Measurements from ENCODE around the gene SIL1.
"Not testable (repeated sequence)": the region's sequence is repeated elsewhere in the genome, so short reads cannot be mapped to it uniquely, and the experiment has no call there.

Gene SIL1

DNA sequence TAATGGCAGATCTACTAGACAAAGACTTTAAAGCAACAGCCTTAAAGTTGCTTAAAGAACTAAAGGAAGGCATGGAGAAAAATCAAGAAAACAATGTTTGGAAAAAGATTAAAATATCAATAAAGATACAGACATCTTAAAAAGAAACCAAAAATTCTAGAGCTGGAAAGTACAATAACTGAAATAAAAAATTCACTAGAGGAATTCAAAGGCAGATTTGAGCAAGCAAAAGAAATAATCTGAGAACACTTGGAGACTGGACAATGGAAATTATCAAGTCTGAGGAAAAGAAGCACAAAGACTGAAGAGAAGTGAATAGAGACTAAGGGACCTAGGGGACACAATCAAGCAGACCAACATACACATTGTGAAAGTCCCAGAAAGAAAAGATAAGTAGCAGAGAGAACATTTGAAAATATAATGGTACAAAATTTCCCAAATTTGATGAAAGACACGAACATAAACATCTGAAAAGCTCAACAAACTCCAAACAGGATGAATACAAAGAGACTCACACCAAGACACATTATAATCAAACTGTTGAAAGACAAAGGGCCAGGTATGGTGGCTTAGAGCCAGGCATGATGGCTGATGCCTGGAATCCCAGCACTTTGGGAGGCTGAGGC is 26.3 kb downstream of the SIL1 start:
- DNase-seq (ENCODE audit: insufficient read length, low spot score): no peak
- TF ChIP-seq POLR2A (IDR thresholded peaks at IDR 0.05; ENCODE audit: low read depth, low read length): no peak
- FAIRE-seq: no peak

DNA sequence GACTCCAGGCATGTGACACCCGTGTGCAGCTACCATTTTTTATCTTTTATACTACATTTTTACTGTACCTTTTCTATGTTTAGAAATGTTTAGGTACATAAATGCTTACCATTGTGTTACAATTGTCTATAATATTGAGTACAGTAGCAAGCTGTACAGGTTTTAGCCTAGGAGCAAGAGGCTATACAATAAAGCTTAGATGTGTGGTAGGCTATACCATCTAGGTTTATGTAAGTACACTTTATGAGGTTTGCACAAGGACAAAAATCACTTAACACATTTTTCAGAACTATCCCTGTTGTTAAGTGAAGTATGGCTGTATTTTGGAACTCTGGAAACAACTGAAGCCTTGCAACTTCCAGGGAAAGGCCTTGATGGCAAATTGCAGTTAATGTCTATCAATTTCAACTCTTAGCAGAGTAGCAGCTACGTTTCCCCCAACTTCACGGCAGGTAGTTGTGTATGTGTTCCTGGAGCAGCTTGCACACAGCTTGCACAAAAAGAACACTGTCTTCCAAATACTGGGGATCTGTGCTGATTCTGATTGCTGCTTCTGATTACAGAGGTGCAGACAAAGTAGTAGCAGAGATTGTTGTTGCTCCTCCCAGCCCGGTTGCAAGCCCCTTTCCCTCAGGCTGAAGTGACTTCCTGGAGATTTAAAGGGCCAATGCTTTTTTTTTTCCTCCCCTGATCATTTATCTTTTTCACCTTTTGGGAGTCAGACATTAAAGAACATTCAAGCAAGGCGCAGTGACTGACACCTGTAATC is 30.0 kb downstream of the SIL1 start:
- DNase-seq (ENCODE audit: insufficient read length, low spot score) (no peak), FAIRE-seq (no peak)
- no peak for TF ChIP-seq POLR2A (IDR thresholded peaks at IDR 0.05; ENCODE audit: low read depth, low read length)

DNA sequence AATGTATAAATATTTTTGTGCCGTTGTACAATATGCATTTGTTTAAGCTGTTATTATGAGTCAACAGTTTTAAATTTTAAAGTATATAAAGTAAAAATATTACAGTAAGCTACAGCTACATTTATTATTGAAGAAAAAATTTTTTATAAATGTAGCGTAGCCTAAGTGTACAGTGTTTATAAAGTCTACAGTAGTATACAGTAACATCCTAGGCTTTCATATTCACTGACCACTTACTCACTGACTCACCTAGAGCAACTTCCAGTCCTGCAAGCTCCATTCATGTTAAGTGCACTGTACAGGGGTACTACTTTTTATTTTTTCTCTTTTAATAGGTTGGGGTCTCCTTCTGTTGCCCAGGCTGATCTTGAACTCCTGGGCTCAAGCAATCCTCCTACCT is 30.6 kb downstream of the SIL1 start:
- TF ChIP-seq POLR2A (IDR thresholded peaks at IDR 0.05; ENCODE audit: low read depth, low read length): no peak
- FAIRE-seq (no peak), DNase-seq (ENCODE audit: insufficient read length, low spot score) (no peak)

DNA sequence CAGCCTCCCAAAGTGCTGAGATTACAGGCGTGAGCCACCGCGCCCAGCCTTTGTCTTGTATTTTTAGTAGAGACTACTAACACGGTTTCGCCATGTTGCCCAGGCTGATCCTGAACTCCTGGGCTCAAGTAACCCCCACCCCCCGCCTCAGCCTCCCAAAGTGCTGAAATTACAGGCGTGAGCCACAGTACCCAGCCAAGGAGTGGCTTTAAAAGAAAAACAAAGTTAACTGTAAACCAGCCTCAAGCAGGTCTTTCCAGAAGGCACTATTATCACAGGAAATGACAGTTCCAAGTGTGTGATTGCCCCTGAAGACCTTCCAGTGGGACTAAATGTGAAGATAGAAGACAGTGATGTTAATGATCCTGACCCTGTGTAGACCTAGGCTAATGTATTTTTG is 31.1 kb downstream of the SIL1 start:
- DNase-seq (ENCODE audit: insufficient read length, low spot score): no peak
- no peak for FAIRE-seq
- TF ChIP-seq POLR2A (IDR thresholded peaks at IDR 0.05; ENCODE audit: low read depth, low read length): no peak

DNA sequence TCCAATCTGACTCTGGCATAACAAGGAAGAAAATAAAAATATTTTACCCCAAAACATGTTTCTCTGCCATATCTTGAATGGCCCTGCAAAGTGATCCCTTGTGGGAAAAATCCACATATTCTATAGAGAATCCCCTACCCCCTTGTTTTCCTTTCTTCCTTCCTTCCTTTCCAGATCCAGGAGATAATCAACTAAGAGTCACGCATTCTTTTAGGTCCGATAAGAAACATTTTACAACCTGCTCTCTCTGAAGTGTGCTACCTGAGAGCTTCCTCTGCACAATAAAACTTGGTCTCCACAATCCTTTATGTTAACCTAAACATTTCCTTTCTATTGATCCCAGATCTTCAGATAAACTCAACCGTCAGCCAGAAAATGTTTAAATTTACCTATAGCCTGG is 33.3 kb downstream of the SIL1 start:
- FAIRE-seq; DNase-seq (ENCODE audit: insufficient read length, low spot score): not testable (repeated sequence)

DNA sequence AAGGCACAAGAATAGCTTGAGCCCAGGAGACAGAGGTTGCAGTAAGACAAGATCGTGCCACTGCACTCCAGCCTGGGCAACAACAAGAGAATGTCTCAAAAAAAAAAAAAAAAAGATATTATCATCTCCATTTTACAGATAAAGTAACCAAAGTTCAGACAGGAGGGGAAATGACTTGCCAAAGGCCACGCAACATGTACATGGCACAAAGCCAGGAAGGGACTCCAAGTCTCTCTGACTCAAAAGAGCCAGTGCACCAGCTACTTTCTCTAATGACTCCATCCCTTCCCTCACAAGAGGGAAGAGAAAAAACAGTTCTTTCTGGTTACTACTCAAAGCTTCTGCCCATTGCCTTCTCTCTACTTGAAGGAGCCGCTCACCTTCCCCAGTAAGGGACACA is 34.1 kb downstream of the SIL1 start:
- TF ChIP-seq POLR2A (IDR thresholded peaks at IDR 0.05; ENCODE audit: low read depth, low read length): no peak
- DNase-seq (ENCODE audit: insufficient read length, low spot score): no peak
- FAIRE-seq: no peak

DNA sequence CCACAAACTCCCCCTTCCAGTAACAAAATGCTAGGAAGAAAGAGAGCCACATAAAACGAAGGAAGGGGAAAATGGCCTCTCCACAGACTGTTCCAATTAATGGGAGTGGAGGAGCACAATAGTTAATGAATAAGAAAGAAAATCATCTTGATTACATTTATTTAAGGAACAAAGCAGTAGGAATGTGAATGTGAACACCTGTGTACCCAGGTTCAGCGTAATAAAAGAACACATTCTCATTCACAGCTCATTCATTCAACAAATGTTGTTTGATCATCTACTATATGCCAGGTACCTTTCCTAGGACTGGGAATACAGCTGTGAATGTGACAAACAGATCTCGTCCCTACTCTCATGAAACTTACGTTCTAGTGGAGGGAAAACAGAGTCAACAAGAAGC is 35.7 kb downstream of the SIL1 start:
- FAIRE-seq (no peak), DNase-seq (ENCODE audit: insufficient read length, low spot score) (no peak)
- no peak for TF ChIP-seq POLR2A (IDR thresholded peaks at IDR 0.05; ENCODE audit: low read depth, low read length)

DNA sequence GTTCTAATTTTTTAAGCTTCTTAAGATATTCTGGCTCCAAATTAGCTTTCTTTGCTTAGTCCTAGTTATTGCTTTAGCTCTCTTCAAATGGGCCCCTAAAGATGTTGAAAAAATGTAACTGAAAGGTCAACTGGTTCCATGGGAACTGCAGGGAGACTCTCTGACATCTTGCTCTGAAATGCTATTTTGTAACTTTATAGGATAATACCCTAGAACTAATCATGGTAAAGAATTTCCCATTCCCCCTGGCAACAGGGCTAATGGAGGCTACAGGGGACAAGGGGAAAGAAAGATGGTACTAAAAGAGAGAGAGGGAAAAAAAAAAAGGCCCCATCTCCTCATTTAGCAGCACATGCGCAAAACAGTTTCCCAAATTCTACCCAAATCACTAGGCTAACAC is 39.4 kb downstream of the SIL1 start:
- no peak for FAIRE-seq
- DNase-seq (ENCODE audit: insufficient read length, low spot score): no peak
- TF ChIP-seq POLR2A (IDR thresholded peaks at IDR 0.05; ENCODE audit: low read depth, low read length): no peak

DNA sequence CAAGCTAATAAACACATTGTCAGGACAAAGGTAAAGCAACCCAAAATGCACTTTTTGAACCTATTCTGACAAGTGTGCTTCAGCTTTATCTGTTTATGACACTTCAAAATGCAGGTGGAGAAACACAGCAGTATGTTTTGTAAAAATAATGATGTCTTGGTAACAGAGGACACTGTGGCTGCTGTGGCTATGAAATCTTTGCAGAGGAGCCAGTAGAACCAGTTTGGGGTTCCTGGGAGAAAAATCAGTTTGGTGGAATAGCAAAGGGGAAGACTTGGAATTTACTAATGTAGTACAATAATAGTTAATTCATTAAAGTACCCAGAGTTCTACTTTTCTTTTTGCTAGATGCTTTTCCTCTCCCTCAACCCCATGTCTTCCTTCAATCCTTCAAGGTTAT is 40.6 kb downstream of the SIL1 start:
- FAIRE-seq (no peak), DNase-seq (ENCODE audit: insufficient read length, low spot score) (no peak)
- TF ChIP-seq POLR2A (IDR thresholded peaks at IDR 0.05; ENCODE audit: low read depth, low read length): no peak

DNA sequence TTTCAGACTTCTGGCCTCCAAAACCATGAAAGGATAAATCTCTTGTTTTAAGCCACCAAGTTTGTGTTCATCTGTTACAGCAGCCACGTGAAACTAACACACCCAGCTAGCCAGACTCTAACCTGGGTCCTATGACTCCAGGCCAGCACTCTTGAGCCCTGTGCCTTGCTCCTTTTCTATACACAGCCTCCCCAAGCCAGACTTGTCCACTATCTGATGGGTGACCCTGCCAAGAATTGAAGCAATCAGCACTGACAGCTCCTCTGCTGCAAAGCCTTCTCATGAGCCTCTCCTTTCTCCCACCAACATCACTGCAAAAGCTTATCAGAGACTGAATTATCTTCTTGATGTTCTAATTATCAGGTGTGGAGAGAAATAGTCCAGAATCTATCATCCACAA is 41.4 kb downstream of the SIL1 start:
- DNase-seq (ENCODE audit: insufficient read length, low spot score) (no peak), FAIRE-seq (no peak)
- no peak for TF ChIP-seq POLR2A (IDR thresholded peaks at IDR 0.05; ENCODE audit: low read depth, low read length)

DNA sequence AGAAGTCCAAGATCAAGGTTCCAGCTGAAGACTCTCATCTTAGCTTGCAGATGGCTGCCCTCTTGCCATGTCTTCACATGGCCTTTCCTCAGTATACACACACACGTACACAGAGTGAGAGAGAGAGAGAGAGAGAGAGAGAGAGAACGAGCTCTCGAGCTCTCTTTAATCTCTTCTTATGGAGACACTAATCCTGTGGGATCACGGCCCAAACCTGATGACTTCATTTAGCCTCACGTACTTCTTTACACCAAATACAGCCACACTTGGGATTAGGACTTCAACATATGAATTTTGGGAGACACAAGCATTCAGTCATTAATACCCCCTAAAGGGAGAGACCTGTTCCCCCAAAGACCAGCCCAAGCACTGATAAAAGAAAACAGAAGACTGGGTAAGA is 42.8 kb downstream of the SIL1 start:
- FAIRE-seq (no peak), DNase-seq (ENCODE audit: insufficient read length, low spot score) (no peak)
- no peak for TF ChIP-seq POLR2A (IDR thresholded peaks at IDR 0.05; ENCODE audit: low read depth, low read length)

DNA sequence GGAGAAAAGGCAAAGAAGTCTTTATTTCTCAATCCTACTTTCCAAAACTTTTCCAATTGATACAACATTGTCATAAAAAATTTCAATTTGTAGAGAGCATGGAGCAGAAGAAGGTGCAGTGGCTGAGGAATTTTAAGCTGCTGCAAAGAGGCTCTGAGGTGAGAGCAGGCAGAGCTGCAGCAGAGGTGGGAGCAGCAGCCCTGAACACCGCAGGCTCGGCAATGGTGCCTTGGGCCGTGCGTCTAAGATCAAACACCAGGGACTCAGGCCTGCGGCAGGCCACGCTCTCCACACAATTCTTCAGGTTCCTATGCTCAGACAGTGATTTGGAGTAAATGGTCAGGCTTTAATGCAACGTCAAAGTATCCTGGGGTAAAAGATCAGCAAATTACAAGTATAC is 46.3 kb downstream of the SIL1 start:
- DNase-seq (ENCODE audit: insufficient read length, low spot score): no peak
- no peak for FAIRE-seq
- no peak for TF ChIP-seq POLR2A (IDR thresholded peaks at IDR 0.05; ENCODE audit: low read depth, low read length)

DNA sequence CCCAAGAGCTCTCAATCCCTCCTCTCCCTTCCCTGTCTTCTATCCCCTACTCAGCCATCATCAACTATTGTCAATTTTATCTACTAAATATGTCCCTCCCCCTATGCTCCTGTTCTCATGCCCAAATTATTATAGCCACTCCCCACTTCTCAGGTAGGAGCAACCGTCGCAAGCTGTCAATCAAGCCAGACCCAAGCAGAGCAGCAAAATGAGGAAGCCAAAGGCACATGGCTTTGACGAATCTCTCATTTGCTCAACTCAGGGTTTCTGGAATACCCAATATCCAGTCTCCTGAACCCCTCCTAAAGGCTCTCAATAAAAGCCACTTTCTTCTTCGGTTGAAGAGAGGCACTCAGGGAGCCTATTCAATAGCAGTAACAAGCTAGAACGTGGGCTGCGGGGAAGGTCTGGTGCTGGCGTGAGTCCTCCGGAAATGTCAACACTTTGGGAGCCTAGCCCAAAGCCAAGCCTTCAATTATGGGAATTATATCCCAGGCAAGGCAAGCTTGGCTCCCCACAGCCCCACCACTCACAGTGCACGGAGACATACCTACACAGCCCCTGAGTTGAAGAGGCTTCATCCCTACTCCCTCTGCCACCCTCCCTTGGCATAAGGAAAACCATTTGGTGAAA is 47.7 kb downstream of the SIL1 start:
- FAIRE-seq (no peak), DNase-seq (ENCODE audit: insufficient read length, low spot score) (no peak)
- no peak for TF ChIP-seq POLR2A (IDR thresholded peaks at IDR 0.05; ENCODE audit: low read depth, low read length)

DNA sequence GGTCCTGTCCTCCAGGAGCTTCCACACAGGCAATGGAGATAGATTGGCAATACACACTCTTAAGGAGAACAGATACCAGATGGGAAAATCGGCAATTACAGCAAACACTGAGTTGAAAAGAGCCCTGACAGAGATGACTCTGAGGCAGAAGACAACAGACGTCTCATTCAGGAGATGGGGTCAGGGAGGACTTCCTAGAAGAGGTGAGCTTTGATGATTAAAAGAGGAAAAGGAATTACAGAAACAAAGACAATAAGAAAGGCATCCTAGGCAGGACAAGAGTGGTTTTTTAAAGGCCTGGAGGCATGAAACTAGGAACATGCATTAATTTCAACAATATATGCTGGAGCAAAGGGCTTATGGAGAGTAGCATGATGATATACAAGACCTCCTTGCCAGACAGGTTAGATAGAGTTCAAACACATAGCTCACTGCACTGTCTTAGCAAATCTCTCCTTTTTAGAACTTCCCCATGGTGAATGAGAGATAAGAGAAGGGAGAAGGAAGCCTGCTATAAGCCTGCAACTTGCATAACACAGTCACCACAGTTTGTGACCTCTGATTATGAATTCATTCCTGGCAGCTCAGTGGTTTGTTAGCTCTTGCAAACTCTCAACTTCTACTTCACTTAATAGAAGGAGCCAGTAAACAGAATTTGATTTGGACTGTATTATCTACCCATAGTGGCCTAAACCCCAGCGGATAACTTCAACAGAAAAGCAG is 48.5 kb downstream of the SIL1 start:
- FAIRE-seq (no peak), DNase-seq (ENCODE audit: insufficient read length, low spot score) (no peak)
- no peak for TF ChIP-seq POLR2A (IDR thresholded peaks at IDR 0.05; ENCODE audit: low read depth, low read length)

All from H54 (cell line).